ENCODE measurements around the gene LIX1. TPM values are rescaled to one million over a fixed set of nuclear protein-coding genes. Genes with fewer than 3 reads are reported as not detected.

LIX1 gene
- total RNA-seq, 1 donor from 2014 or later, result not detected

GRCh38 chr5:97157689-97158088, 15.3 kb upstream of the LIX1 start:
- H3K27me3 ChIP-seq, result no peaks in the 10 kb centered on the region
- no peak for TF ChIP-seq CTCF (IDR thresholded peaks at IDR 0.05)
- intact Hi-C loops (cut with DNase I), result no loop called here

GRCh38 chr5:97151370-97151769, 9.0 kb upstream of the LIX1 start:
- H3K27ac ChIP-seq, result no peak overlapping the region
- H3K36me3 ChIP-seq, result no peaks in the 10 kb centered on the region
- H3K27me3 ChIP-seq, result no peaks in the 10 kb centered on the region
- H3K4me1 ChIP-seq, result no peaks in the 10 kb centered on the region
- DNase-seq (ENCODE audit: low spot score in 2 of 2), result no peak
- intact Hi-C loops (cut with DNase I), result no loop called here
- no peaks in the 10 kb centered on the region for H3K9me3 ChIP-seq
- TF ChIP-seq CTCF (IDR thresholded peaks at IDR 0.05), result no peak
- H3K4me3 ChIP-seq, result no peak overlapping the region

More at GRCh38 chr5:97157689-97158088, 15.3 kb upstream of the LIX1 start:
- Histone ChIP-seq H3K36me3 (peaks cover 7 to 12% of the 10 kb centered on the region in 2 donors), H3K4me1 (no peaks in the 10 kb centered on the region), H3K4me3 (no peak overlapping the region), H3K9me3 (peaks cover 9 to 16% of the 10 kb centered on the region in 2 donors), H3K27ac (no peak overlapping the region)
- DNase-seq (ENCODE audit: low spot score in 2 of 2), result no peak

- Histone ChIP-seq H3K4me3 (no peak overlapping the region), H3K9me3 (no peaks in the 10 kb centered on the region), H3K27ac (no peak overlapping the region), H3K36me3 (no peaks in the 10 kb centered on the region), H3K4me1 (no peaks in the 10 kb centered on the region), H3K27me3 (no peaks in the 10 kb centered on the region)
- no peak for DNase-seq (ENCODE audit: low spot score in 2 of 2)
- TF ChIP-seq CTCF (IDR thresholded peaks at IDR 0.05), result no peak
- intact Hi-C loops (cut with DNase I), result no loop called here
These were observed 8.0 kb upstream of the LIX1 start for GRCh38 chr5:97150401-97150800.

- H3K4me1 ChIP-seq, result no peaks in the 10 kb centered on the region
- TF ChIP-seq CTCF (IDR thresholded peaks at IDR 0.05), result no peak
- H3K36me3 ChIP-seq, result no peaks in the 10 kb centered on the region
- no peak overlapping the region for H3K27ac ChIP-seq
- intact Hi-C loops (cut with DNase I), result no loop called here
- DNase-seq (ENCODE audit: low spot score in 2 of 2), result no peak
- no peak overlapping the region for H3K4me3 ChIP-seq
- no peaks in the 10 kb centered on the region for H3K9me3 ChIP-seq
- no peaks in the 10 kb centered on the region for H3K27me3 ChIP-seq
These were observed 7.3 kb upstream of the LIX1 start for GRCh38 chr5:97149709-97150108.

GRCh38 chr5:97148288-97148687, 5.9 kb upstream of the LIX1 start:
- no peak overlapping the region for H3K4me3 ChIP-seq
- no peaks in the 10 kb centered on the region for H3K27me3 ChIP-seq
- TF ChIP-seq CTCF (IDR thresholded peaks at IDR 0.05), result no peak
- no peaks in the 10 kb centered on the region for H3K4me1 ChIP-seq
- H3K36me3 ChIP-seq, result no peaks in the 10 kb centered on the region
- intact Hi-C loops (cut with DNase I), result no loop called here
- H3K9me3 ChIP-seq, result no peaks in the 10 kb centered on the region
- no peak overlapping the region for H3K27ac ChIP-seq
- DNase-seq (ENCODE audit: low spot score in 2 of 2), result no peak

GRCh38 chr5:97143704-97144103, 1.3 kb upstream of the LIX1 start:
- H3K27ac ChIP-seq, result no peak overlapping the region
- no peaks in the 10 kb centered on the region for H3K27me3 ChIP-seq
- H3K9me3 ChIP-seq, result no peaks in the 10 kb centered on the region
- no peaks in the 10 kb centered on the region for H3K36me3 ChIP-seq
- H3K4me3 ChIP-seq, result no peak overlapping the region
- H3K4me1 ChIP-seq, result no peaks in the 10 kb centered on the region
- TF ChIP-seq CTCF (IDR thresholded peaks at IDR 0.05), result no peak
- no peak for DNase-seq (ENCODE audit: low spot score in 2 of 2)
- intact Hi-C loops (cut with DNase I), result no loop called here

Measured in ascending aorta (tissue), 2 donors.